GM18909 (cell line): ENCODE results near the gene PPOX.
A peak's percentile ranks its signal among the peaks of the same experiment; 100 is the strongest.

Experiments used
- ATAC-seq: cut with Tn5 transposase; IDR thresholded peaks from one replicate; pipeline ENCODE4 v1.9.1; 2021; ENCODE audit warnings: mild to moderate bottlenecking; ENCODE audit not compliant: unreplicated experiment, poor library complexity

Gene PPOX

DNA sequence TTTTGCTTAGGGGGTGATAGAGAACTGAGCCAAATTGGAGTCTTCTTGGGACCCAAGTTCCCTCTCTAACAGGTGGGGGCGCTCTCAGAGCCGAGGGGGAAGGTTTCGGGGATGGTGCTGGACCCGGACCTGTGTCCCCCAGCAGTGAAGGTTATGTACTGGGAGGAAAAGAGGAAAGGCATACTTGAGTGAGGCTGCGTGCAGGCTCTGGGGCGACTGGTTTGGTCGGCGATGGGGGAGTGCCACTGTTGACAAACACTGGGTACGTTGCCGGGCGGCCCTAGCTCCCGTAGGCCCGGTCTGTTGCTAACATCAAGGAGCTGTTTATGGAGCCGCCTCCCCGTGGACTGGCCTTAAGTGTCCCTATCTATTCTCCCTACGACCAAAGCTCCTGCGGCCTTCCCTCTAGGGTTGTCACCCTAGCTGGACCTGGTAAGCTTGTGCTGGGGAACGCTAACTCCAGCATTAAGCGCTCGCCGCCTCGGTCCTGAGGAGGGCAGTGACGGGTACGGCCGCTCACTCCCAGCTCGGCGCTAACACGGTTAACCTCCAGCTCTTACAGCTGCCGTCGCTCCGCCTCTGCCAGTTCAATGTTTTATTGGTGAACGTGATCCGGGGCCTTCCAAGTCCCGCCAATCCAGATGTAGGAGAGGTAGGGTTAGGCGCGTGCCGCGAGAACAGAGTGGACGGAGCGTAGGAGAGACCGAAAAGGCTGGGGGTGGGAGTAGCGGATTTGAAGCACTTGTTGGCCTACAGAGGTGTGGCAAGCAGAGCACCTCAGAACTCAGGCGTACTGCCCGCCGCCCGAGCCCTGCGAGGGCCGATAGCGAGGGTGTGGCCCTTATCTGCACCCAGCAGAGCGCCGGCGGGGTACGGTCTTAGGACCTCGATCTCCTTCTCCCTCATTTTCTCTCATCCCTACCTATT is at the start of gene PPOX:
TSS of gene PPOX (plus strand) at position 685 of the 927 bp plus-strand sequence. CDS start 422 bp downstream, outside the sequence.
- ATAC-seq, result peak; percentile 94

- peak; percentile 82 for ATAC-seq
Observed at GRCh38 chr1:161117759-161118581, 48.3 kb upstream of the PPOX start, which contains the start of the genes NIT1 and PFDN2. Gene NIT1, plus strand, starts transcription at chr1:161118105. Its CDS starts 72 bp downstream, at chr1:161118177. Gene PFDN2, minus strand, starts transcription at chr1:161118037. Its CDS starts 11 bp downstream, at chr1:161118026.

GRCh38 chr1:161119092-161119903 is 46.9 kb upstream of the PPOX start:
- ATAC-seq, result peak; percentile 38

GRCh38 chr1:161121042-161121650 is 45.1 kb upstream of the PPOX start:
- ATAC-seq, result no peak

DNA sequence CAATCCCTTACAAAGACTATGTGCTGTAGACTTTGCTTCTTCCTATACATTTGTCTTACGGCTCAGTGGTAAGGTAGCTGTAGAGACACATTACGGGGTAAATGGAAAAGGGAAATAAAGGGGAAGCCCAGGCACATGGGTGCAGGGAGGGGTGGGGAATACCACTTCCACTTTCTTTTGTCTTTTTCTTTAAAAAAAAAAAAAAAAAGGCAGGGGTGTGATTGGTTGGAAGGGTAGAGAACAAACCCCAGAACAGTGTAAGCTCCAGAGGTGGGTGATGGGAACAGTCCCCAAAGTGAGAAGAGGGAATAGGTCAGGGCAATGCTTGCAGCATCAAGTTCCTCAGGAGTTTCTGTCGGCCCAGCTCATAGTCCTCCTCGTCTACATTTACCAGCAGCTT is 44.4 kb upstream of the PPOX start:
- ATAC-seq, result no peak

- ATAC-seq, result no peak
Observed at GRCh38 chr1:161122967-161123366, 43.3 kb upstream of the PPOX start.

DNA sequence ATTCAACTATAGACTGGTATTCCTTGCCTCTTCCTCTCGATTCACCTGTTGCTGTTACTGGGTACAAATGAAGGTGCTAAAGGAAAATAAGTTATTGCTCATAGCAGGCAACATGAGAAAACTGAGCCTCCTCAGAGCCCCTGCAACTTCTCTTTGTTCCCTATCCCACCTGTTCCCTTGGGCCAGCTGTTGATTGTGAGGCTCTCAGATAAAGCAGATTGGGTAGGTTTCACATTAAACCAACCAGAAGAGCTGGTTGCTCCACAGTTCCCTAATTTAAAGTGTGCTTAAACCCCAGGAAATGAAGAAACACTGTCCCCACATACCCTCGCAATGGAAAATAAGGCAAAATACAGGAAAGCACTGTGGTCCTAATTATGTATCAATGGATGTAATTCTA is 38.6 kb upstream of the PPOX start:
- no peak for ATAC-seq

- ATAC-seq, result no peak
Observed at GRCh38 chr1:161128591-161129420, 37.4 kb upstream of the PPOX start.

DNA sequence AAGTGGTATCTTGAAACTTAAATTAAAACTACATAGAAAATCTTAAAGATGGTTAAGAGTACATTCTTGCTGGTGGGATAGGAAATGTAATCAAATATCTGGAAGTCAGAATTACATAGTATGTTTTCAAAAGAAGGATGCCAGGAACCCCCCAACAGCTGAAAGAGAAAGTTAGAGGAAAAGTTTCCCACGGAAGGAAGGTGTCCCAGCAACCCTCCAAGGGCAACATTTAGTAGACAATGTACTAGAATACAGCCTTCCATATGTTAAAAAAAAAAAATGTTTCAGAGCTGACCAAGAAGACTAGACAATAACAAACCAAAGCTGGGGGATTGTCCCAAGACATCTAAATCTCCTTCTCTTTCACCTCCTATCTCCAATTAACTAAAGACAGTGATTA is 36.0 kb upstream of the PPOX start:
- no peak for ATAC-seq

- peak; percentile 8 for ATAC-seq
Observed at GRCh38 chr1:161131523-161132409, 34.5 kb upstream of the PPOX start.

GRCh38 chr1:161132410-161133219 is 33.6 kb upstream of the PPOX start, which contains the start of gene DEDD:
Gene DEDD, minus strand, starts transcription at chr1:161132667. Its CDS starts 8,205 bp downstream, at chr1:161124462.
- ATAC-seq, result peak; percentile 92

- ATAC-seq, result peak; percentile 7
Observed at GRCh38 chr1:161133220-161133740, 32.9 kb upstream of the PPOX start.

DNA sequence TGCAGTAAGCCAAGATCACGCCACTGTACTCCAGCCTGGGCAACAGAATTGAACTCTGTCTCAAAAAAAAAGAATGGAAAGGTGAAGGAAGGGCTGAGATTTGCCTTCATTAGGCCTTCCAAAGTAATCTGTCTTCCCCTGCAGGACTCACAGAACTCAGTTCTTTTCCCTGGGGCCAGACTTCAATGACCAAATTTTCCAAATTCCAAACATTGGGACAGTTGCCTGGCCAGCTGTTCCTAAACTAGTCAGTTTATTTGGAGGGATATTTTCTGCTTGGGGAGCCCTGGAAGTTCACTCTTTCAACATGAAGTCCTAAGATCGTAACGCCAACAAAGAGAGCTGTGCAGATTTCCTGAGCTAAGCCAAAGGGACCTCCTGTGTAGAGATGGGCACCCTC is 28.3 kb upstream of the PPOX start:
- no peak for ATAC-seq

DNA sequence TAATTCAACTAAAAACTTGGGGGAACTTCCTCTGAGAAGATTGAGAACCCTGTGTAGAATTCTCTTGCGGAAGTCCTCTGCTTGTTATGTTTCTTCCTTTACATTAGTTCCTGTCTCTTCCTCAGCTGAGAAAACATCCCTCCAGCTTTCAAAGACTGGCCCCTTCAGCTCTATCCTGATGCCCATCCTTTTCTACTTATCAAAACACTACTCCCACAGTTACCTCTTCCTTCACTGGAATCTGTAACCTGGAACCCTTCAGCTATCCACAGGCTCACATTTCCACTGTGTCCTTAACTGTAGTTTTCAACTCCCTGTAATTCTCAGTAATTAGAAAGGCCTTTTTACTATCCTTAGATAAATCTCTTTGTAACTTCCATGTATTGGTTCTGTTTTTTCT is 27.8 kb upstream of the PPOX start:
- no peak for ATAC-seq

- ATAC-seq, result no peak
Observed at GRCh38 chr1:161139766-161140165, 26.5 kb upstream of the PPOX start.

DNA sequence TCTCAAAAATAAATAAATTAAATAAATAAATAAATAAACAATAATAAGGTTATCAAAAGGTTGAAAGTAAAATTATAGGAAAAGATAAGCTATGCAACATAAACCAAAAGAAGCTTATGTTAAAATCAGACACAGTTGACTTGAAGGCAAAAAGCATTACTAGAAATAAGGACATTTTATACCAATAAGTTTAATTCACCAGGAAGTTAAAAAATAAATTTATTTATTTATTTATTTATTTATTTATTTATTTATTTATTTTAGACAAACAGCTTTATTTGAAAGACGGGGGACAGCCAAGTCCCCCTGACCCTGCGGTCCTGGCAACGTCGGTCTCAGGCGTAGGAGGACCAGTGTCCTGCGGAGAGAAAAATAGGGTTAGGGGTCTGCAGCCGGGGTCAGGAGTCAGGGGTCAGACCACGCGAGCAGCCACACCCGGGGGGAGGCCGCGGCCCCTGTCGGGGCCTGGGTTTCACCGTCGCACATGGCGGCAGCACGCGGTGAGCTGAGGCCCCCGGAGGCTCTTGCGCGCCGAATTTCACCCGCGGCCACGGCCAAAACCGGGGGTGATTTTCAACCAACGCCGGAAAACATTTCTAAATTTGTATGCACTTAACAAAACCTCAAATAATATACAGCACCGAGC is 25.3 kb upstream of the PPOX start:
- ATAC-seq, result no peak
